K562 (cell line): Measurements from ENCODE around the gene PPP1R12C. TPM values are rescaled to one million over a fixed set of nuclear protein-coding genes. Genes with fewer than 3 reads are reported as not detected.
A peak's percentile ranks its signal among the peaks of the same experiment; 100 is the strongest.

Experiments used
- KDM4B ChIP-seq, 2 experiments: fragments of 450-650 bp in 1 of 2; sonication (generic) in 1 of 2; IDR thresholded peaks; 2 replicates each; pipeline ENCODE4 v1.6.1; 2016 to 2017; ENCODE audit warnings: borderline replicate concordance in 2 of 2, antibody characterized with exemption in 1 of 2, low read depth in 1 of 2, mild to moderate bottlenecking in 1 of 2
- NCOA4 ChIP-seq: fragments of 450-650 bp; IDR thresholded peaks from 2 replicates; pipeline ENCODE4 v1.6.1; 2018; ENCODE audit warnings: mild to moderate bottlenecking; ENCODE audit not compliant: partially characterized antibody
- PRDM10 ChIP-seq: fragments of 450-650 bp; IDR thresholded peaks from 2 replicates; pipeline ENCODE4 v1.6.1; 2018; ENCODE audit not compliant: partially characterized antibody
- polyA plus RNA-seq, 8 experiments: library from polyadenylated mRNA; depleted of rRNA in 4 of 8; stranded (reverse) in 5 of 8; unstranded in 3 of 8; fragments of >200 nt; fragmentation: Nextera tagmentation in 2 of 8; fragmentation: Illumina TruSeq in 1 of 8; extraction: Ambion mirVana in 2 of 8; extraction: Trizol in 1 of 8; gene quantifications; 2 replicates each; pipeline versions ENCODE4 v1.2.1 to v1.2.3, GENCODE V29; 2011 to 2014; ENCODE audit warnings: inconsistent platforms in 1 of 8, missing spikeins in 1 of 8
- total RNA-seq, 7 experiments: library from RNA; depleted of rRNA in 6 of 7; stranded (reverse); fragments of >200 nt in 6 of 7; fragmentation: Illumina TruSeq in 2 of 7; extraction: Trizol in 2 of 7; gene quantifications; 2 replicates each; pipeline versions ENCODE4 v1.2.1 to v1.2.3, GENCODE V29; 2011 to 2021; ENCODE audit warnings: low replicate concordance in 1 of 7
- TF ChIP-seq, protein P1 (sequence below): fragments of 250-450 bp; sonication (Bioruptor Pico); IDR thresholded peaks from 2 replicates; pipeline ENCODE4 v1.8.0; 2022; ENCODE audit warnings: inconsistent platforms

The PPP1R12C gene
- total and polyA plus RNA-seq, 9 of the 15 experiments (the other 6 are each of a cell fraction or from before 2014, with no cell fraction given): 1.8 to 136 (median 33.7) TPM

GRCh38 chr19:55146705-55147273, 29.4 kb upstream of the PPP1R12C start (continued):
- TF ChIP-seq, protein P1, sequence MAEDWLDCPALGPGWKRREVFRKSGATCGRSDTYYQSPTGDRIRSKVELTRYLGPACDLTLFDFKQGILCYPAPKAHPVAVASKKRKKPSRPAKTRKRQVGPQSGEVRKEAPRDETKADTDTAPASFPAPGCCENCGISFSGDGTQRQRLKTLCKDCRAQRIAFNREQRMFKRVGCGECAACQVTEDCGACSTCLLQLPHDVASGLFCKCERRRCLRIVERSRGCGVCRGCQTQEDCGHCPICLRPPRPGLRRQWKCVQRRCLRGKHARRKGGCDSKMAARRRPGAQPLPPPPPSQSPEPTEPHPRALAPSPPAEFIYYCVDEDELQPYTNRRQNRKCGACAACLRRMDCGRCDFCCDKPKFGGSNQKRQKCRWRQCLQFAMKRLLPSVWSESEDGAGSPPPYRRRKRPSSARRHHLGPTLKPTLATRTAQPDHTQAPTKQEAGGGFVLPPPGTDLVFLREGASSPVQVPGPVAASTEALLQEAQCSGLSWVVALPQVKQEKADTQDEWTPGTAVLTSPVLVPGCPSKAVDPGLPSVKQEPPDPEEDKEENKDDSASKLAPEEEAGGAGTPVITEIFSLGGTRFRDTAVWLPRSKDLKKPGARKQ (CRISPR knock-in tag): no peak
- no peak for TF ChIP-seq KDM4B (IDR thresholded peaks at IDR 0.05; ENCODE audit: borderline replicate concordance in 2 of 2, low read depth in 1 of 2)
- no peak for TF ChIP-seq NCOA4
- peak; percentile 68 for TF ChIP-seq PRDM10
